GDM1 (cell line): Measurements from ENCODE around the gene TMEM106C.

Experiments
- DNase-seq: peaks from one replicate; lab custom pipeline; 2025; lab: John Stamatoyannopoulos, UW

TMEM106C gene

GRCh38 chr12:48016373-48017020, 53.1 kb downstream of the TMEM106C start:
- no peak for DNase-seq

- no peak for DNase-seq
Measured at GRCh38 chr12:48017496-48017895, 54.1 kb downstream of the TMEM106C start.

DNA sequence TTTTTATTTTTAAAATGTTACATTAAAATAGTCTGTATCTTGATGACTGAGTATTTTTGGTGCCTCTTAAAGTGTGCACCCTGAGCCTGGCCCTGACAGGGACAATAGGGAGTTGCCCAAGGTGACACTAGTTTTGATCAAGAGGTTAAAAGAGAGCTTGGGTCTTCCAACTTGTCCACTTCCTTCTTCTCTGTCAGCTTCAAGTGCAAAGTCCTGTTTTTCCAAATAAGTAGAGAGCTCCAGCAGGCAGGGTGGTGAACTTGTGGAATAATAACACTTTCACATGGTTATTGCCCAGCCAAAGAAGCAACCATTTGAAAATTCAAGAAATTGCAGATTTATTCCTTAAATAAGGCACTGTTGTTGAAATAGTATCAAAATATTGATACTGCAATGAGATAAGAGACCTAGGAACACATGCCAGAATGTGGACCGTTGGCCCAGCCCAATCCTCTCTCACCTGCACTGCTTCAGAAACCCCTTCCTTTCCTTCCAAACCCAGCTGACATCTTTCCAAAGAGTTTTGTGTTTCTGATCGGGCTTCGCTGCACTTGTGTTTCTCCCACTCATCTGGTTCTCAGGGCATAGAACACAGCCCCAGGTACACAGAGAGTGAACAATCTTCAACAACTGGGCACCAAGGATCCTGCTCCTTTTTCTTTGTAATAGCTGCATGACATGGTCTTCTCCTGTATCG, 54.7 kb downstream of the TMEM106C start:
- no peak for DNase-seq
